ENCODE measurements around the gene TADA3. TPM values are rescaled to one million over a fixed set of nuclear protein-coding genes. Genes with fewer than 3 reads are reported as not detected.

TADA3 gene
- total and polyA plus RNA-seq, 9 of the 15 experiments (the other 6 are each of a cell fraction or from before 2014, with no cell fraction given) = 4.1 to 110 (median 74.8) TPM

DNA sequence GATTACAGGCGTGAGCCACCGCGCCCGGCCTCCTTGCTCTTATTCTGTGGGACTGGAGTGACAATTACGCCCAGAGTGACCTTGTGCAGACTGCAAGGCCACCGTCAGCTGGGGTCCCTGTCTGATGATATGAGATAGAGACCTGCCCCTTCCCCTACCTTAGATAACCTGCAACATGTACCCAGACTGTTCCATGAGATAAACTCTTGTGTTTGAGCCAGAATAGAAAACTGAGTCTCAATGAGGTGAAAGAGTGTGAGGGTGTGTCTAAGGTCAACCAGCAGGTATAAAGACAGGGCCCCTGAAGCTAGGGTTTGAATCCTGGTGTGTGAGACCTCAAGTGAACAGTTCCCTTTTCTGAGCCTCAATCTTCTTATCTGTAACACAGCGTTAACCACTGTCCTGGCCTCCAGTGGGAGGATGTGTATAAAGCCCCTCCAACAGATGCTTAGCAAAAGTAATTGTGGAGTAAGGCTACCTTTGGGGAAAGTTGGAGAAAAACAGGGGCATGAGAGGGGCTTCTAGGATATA is 6.0 kb downstream of the TADA3 start (continued):
- peak; percentile 30 for TF ChIP-seq HNRNPLL (IDR thresholded peaks at IDR 0.05; ENCODE audit: low read depth, low read length, poor library complexity, severe bottlenecking)
- peak; percentile 44 to 83; a peak in 3 of 4 replicates for TF ChIP-seq TRIM24 (IDR thresholded peaks at IDR 0.05)
- TF ChIP-seq NCOR1 (IDR thresholded peaks at IDR 0.05) = peak; percentile 91
- TF ChIP-seq, protein P1, sequence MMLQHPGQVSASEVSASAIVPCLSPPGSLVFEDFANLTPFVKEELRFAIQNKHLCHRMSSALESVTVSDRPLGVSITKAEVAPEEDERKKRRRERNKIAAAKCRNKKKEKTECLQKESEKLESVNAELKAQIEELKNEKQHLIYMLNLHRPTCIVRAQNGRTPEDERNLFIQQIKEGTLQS (IDR thresholded peaks at IDR 0.05) = no peak
- TF ChIP-seq, protein P1 (CRISPR knock-in tag; conservative IDR thresholded peaks at IDR 0.05) = no peak
- TF ChIP-seq ZFX (CRISPR knock-in tag; IDR thresholded peaks at IDR 0.05) = peak; percentile 53
- no peak for TF ChIP-seq MAFG (tag; conservative IDR thresholded peaks at IDR 0.05)
- peak; percentile 12; the same call in 1 of the 2 replicates for TF ChIP-seq MTA3 (IDR thresholded peaks at IDR 0.05; ENCODE audit: borderline replicate concordance)
- no peak for TF ChIP-seq ZNF212 (CRISPR knock-in tag; IDR thresholded peaks at IDR 0.05)
- TF ChIP-seq POLR2AphosphoS2 (IDR thresholded peaks at IDR 0.05; ENCODE audit: low read length) = 0 out of 2 replicates have a peak, but pooled peaks have one; percentile 16
- TF ChIP-seq DNMT1 (IDR thresholded peaks at IDR 0.05) = no peak
- TF ChIP-seq, protein P2, sequence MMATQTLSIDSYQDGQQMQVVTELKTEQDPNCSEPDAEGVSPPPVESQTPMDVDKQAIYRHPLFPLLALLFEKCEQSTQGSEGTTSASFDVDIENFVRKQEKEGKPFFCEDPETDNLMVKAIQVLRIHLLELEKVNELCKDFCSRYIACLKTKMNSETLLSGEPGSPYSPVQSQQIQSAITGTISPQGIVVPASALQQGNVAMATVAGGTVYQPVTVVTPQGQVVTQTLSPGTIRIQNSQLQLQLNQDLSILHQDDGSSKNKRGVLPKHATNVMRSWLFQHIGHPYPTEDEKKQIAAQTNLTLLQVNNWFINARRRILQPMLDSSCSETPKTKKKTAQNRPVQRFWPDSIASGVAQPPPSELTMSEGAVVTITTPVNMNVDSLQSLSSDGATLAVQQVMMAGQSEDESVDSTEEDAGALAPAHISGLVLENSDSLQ (IDR thresholded peaks at IDR 0.05) = 0 out of 2 replicates have a peak, but pooled peaks have one; percentile 26
- no peak for TF ChIP-seq THRAP3 (IDR thresholded peaks at IDR 0.05; ENCODE audit: borderline replicate concordance)
- no peak for TF ChIP-seq SRSF9 (IDR thresholded peaks at IDR 0.05; ENCODE audit: borderline replicate concordance, low read depth, low read length)
- no peak for TF ChIP-seq NCOA6 (IDR thresholded peaks at IDR 0.05)
- no peak; the same call in 1 of the 2 replicates for TF ChIP-seq FOXJ2 (tag; IDR thresholded peaks at IDR 0.05)
- peak; percentile 28; the same call in 1 of the 2 replicates for TF ChIP-seq SMARCE1 (IDR thresholded peaks at IDR 0.05)
- no peak for TF ChIP-seq ARID2 (IDR thresholded peaks at IDR 0.05)
- TF ChIP-seq HMBOX1 (IDR thresholded peaks at IDR 0.05) = peak; percentile 62; the same call in 1 of the 2 replicates
- no peak for TF ChIP-seq SIN3A (IDR thresholded peaks at IDR 0.05; ENCODE audit: borderline replicate concordance in 2 of 2, control insufficient read depth in 1 of 2, low read depth in 2 of 2, low read length in 2 of 2)
- TF ChIP-seq POLR2H (tag; IDR thresholded peaks at IDR 0.05; ENCODE audit: low read depth) = no peak
- no peak for TF ChIP-seq PHF8 (IDR thresholded peaks at IDR 0.05; ENCODE audit: borderline replicate concordance, low read length)
- peak; percentile 85 for TF ChIP-seq TCF3 (CRISPR knock-in tag; IDR thresholded peaks at IDR 0.05)
- TF ChIP-seq CTBP1 (IDR thresholded peaks at IDR 0.05; ENCODE audit: borderline replicate concordance) = peak; percentile 65; the same call in 1 of the 2 replicates
- no peak for TF ChIP-seq MLLT1 (IDR thresholded peaks at IDR 0.05)
- TF ChIP-seq ZNF76 (CRISPR knock-in tag; IDR thresholded peaks at IDR 0.05; ENCODE audit: borderline replicate concordance) = peak; percentile 9; the same call in 1 of the 2 replicates
- TF ChIP-seq NRF1 (conservative IDR thresholded peaks at IDR 0.05 in 1 of 2, IDR thresholded peaks at IDR 0.05 in 1 of 2) = no peak

All from K562 (cell line).